Measurements from ENCODE around the gene AIM2.

AIM2 gene

GRCh38 chr1:159077120-159077961 lies 775 bp upstream of the AIM2 start:
- H3K27ac ChIP-seq (ENCODE audit: low read depth, low read length) = no peak overlapping the region
- no peak overlapping the region for H3K4me3 ChIP-seq (ENCODE audit: low read depth, low read length)
- H3K9ac ChIP-seq (ENCODE audit: low read length) = no peak overlapping the region
- no peaks in the 10 kb centered on the region for H3K36me3 ChIP-seq (ENCODE audit: control insufficient read depth, insufficient read depth, low read length)
- H3K4me1 ChIP-seq (ENCODE audit: control insufficient read depth, insufficient read depth, low read length) = no peaks in the 10 kb centered on the region
- no peaks in the 10 kb centered on the region for H3K9me3 ChIP-seq (ENCODE audit: control insufficient read depth, insufficient read depth, low read depth, low read length)
- H3K27me3 ChIP-seq (ENCODE audit: control insufficient read depth, insufficient read depth, low read length) = no peaks in the 10 kb centered on the region

- Histone ChIP-seq H3K9ac (ENCODE audit: low read length) (no peak overlapping the region), H3K4me1 (ENCODE audit: control insufficient read depth, insufficient read depth, low read length) (no peaks in the 10 kb centered on the region; the same call in 1 of the 2 replicates), H3K4me3 (ENCODE audit: low read depth, low read length) (no peak overlapping the region), H3K27ac (ENCODE audit: low read depth, low read length) (no peak overlapping the region), H3K36me3 (ENCODE audit: control insufficient read depth, insufficient read depth, low read length) (no peaks in the 10 kb centered on the region), H3K27me3 (ENCODE audit: control insufficient read depth, insufficient read depth, low read length) (no peaks in the 10 kb centered on the region), H3K9me3 (ENCODE audit: control insufficient read depth, insufficient read depth, low read depth, low read length) (no peaks in the 10 kb centered on the region)
These were observed 4.5 kb downstream of the AIM2 start for GRCh38 chr1:159071970-159072582.

- H3K27ac ChIP-seq (ENCODE audit: low read depth, low read length) = no peak overlapping the region
- no peak overlapping the region for H3K9ac ChIP-seq (ENCODE audit: low read length)
- H3K27me3 ChIP-seq (ENCODE audit: control insufficient read depth, insufficient read depth, low read length) = no peaks in the 10 kb centered on the region
- H3K4me3 ChIP-seq (ENCODE audit: low read depth, low read length) = no peak overlapping the region
- H3K4me1 ChIP-seq (ENCODE audit: control insufficient read depth, insufficient read depth, low read length) = no peaks in the 10 kb centered on the region; the same call in 1 of the 2 replicates
- no peaks in the 10 kb centered on the region for H3K9me3 ChIP-seq (ENCODE audit: control insufficient read depth, insufficient read depth, low read depth, low read length)
- no peaks in the 10 kb centered on the region for H3K36me3 ChIP-seq (ENCODE audit: control insufficient read depth, insufficient read depth, low read length)
These were observed 7.7 kb downstream of the AIM2 start for GRCh38 chr1:159068886-159069285.

GRCh38 chr1:159067699-159068621 lies 8.6 kb downstream of the AIM2 start:
- Histone ChIP-seq H3K27me3 (ENCODE audit: control insufficient read depth, insufficient read depth, low read length) (no peaks in the 10 kb centered on the region), H3K4me1 (ENCODE audit: control insufficient read depth, insufficient read depth, low read length) (no peaks in the 10 kb centered on the region; the same call in 1 of the 2 replicates), H3K9ac (ENCODE audit: low read length) (no peak overlapping the region), H3K36me3 (ENCODE audit: control insufficient read depth, insufficient read depth, low read length) (no peaks in the 10 kb centered on the region), H3K9me3 (ENCODE audit: control insufficient read depth, insufficient read depth, low read depth, low read length) (no peaks in the 10 kb centered on the region), H3K4me3 (ENCODE audit: low read depth, low read length) (no peak overlapping the region), H3K27ac (ENCODE audit: low read depth, low read length) (no peak overlapping the region)

- no peaks in the 10 kb centered on the region for H3K9me3 ChIP-seq (ENCODE audit: control insufficient read depth, insufficient read depth, low read depth, low read length)
- no peak overlapping the region for H3K4me3 ChIP-seq (ENCODE audit: low read depth, low read length)
- no peaks in the 10 kb centered on the region; the same call in 1 of the 2 replicates for H3K4me1 ChIP-seq (ENCODE audit: control insufficient read depth, insufficient read depth, low read length)
- no peaks in the 10 kb centered on the region for H3K36me3 ChIP-seq (ENCODE audit: control insufficient read depth, insufficient read depth, low read length)
- H3K27ac ChIP-seq (ENCODE audit: low read depth, low read length) = no peak overlapping the region
- no peaks in the 10 kb centered on the region for H3K27me3 ChIP-seq (ENCODE audit: control insufficient read depth, insufficient read depth, low read length)
- H3K9ac ChIP-seq (ENCODE audit: low read length) = no peak overlapping the region
These were observed 10.5 kb downstream of the AIM2 start for GRCh38 chr1:159066108-159066507.

GRCh38 chr1:159065106-159065505 lies 11.5 kb downstream of the AIM2 start:
- Histone ChIP-seq H3K27me3 (ENCODE audit: control insufficient read depth, insufficient read depth, low read length) (no peaks in the 10 kb centered on the region), H3K9ac (ENCODE audit: low read length) (no peak overlapping the region), H3K9me3 (ENCODE audit: control insufficient read depth, insufficient read depth, low read depth, low read length) (no peaks in the 10 kb centered on the region), H3K4me1 (ENCODE audit: control insufficient read depth, insufficient read depth, low read length) (no peaks in the 10 kb centered on the region; the same call in 1 of the 2 replicates), H3K27ac (ENCODE audit: low read depth, low read length) (no peak overlapping the region), H3K36me3 (ENCODE audit: control insufficient read depth, insufficient read depth, low read length) (no peaks in the 10 kb centered on the region), H3K4me3 (ENCODE audit: low read depth, low read length) (no peak overlapping the region)

GRCh38 chr1:159058751-159059150 lies 17.8 kb downstream of the AIM2 start:
- no peaks in the 10 kb centered on the region for H3K36me3 ChIP-seq (ENCODE audit: control insufficient read depth, insufficient read depth, low read length)

GRCh38 chr1:159056069-159056698 lies 20.4 kb downstream of the AIM2 start:
- Histone ChIP-seq H3K4me3 (ENCODE audit: low read depth, low read length) (no peak overlapping the region), H3K4me1 (ENCODE audit: control insufficient read depth, insufficient read depth, low read length) (peaks cover 4% of the 10 kb centered on the region; the same call in 1 of the 2 replicates), H3K27ac (ENCODE audit: low read depth, low read length) (no peak overlapping the region), H3K9me3 (ENCODE audit: control insufficient read depth, insufficient read depth, low read depth, low read length) (no peaks in the 10 kb centered on the region), H3K9ac (ENCODE audit: low read length) (no peak overlapping the region), H3K27me3 (ENCODE audit: control insufficient read depth, insufficient read depth, low read length) (no peaks in the 10 kb centered on the region), H3K36me3 (ENCODE audit: control insufficient read depth, insufficient read depth, low read length) (no peaks in the 10 kb centered on the region)

More at GRCh38 chr1:159058751-159059150, 17.8 kb downstream of the AIM2 start:
- Histone ChIP-seq H3K9me3 (ENCODE audit: control insufficient read depth, insufficient read depth, low read depth, low read length) (no peaks in the 10 kb centered on the region), H3K27ac (ENCODE audit: low read depth, low read length) (no peak overlapping the region), H3K9ac (ENCODE audit: low read length) (no peak overlapping the region), H3K4me3 (ENCODE audit: low read depth, low read length) (no peak overlapping the region), H3K27me3 (ENCODE audit: control insufficient read depth, insufficient read depth, low read length) (no peaks in the 10 kb centered on the region), H3K4me1 (ENCODE audit: control insufficient read depth, insufficient read depth, low read length) (peaks cover 4% of the 10 kb centered on the region; the same call in 1 of the 2 replicates)

- Histone ChIP-seq H3K9ac (ENCODE audit: low read length) (no peak overlapping the region), H3K4me1 (ENCODE audit: control insufficient read depth, insufficient read depth, low read length) (peaks cover 4% of the 10 kb centered on the region; the same call in 1 of the 2 replicates), H3K27ac (ENCODE audit: low read depth, low read length) (no peak overlapping the region), H3K4me3 (ENCODE audit: low read depth, low read length) (no peak overlapping the region), H3K9me3 (ENCODE audit: control insufficient read depth, insufficient read depth, low read depth, low read length) (no peaks in the 10 kb centered on the region), H3K27me3 (ENCODE audit: control insufficient read depth, insufficient read depth, low read length) (no peaks in the 10 kb centered on the region), H3K36me3 (ENCODE audit: control insufficient read depth, insufficient read depth, low read length) (no peaks in the 10 kb centered on the region; the same call in 1 of the 2 replicates)
These were observed 21.4 kb downstream of the AIM2 start for GRCh38 chr1:159055181-159055641.

- no peak overlapping the region for H3K4me3 ChIP-seq (ENCODE audit: low read depth, low read length)
- H3K9me3 ChIP-seq (ENCODE audit: control insufficient read depth, insufficient read depth, low read depth, low read length) = no peaks in the 10 kb centered on the region
- no peak overlapping the region for H3K27ac ChIP-seq (ENCODE audit: low read depth, low read length)
- H3K9ac ChIP-seq (ENCODE audit: low read length) = no peak overlapping the region
- no peaks in the 10 kb centered on the region for H3K27me3 ChIP-seq (ENCODE audit: control insufficient read depth, insufficient read depth, low read length)
- peaks cover 4% of the 10 kb centered on the region; the same call in 1 of the 2 replicates for H3K4me1 ChIP-seq (ENCODE audit: control insufficient read depth, insufficient read depth, low read length)
- no peaks in the 10 kb centered on the region; the same call in 1 of the 2 replicates for H3K36me3 ChIP-seq (ENCODE audit: control insufficient read depth, insufficient read depth, low read length)
These were observed 22.1 kb downstream of the AIM2 start for GRCh38 chr1:159054427-159054826.

Measured in HUES6 (cell line).